ENCODE measurements around the gene CASP9.
A peak's percentile ranks its signal among the peaks of the same experiment; 100 is the strongest.
"Not testable (repeated sequence)": the region's sequence is repeated elsewhere in the genome, so short reads cannot be mapped to it uniquely, and the experiment has no call there.

Gene CASP9

GRCh38 chr1:15541231-15541792, 17.3 kb upstream of the CASP9 start:
- no peak for TF ChIP-seq ZNF274 (IDR thresholded peaks at IDR 0.05; ENCODE audit: low read depth, low read length)
- H3K4me3 ChIP-seq (ENCODE audit: low read length): no peak overlapping the region

- TF ChIP-seq ZNF274 (IDR thresholded peaks at IDR 0.05; ENCODE audit: low read depth, low read length): no peak
- no peak overlapping the region for H3K4me3 ChIP-seq (ENCODE audit: low read length)
Observed at GRCh38 chr1:15540186-15540585, 16.2 kb upstream of the CASP9 start.

GRCh38 chr1:15538771-15539170, 14.8 kb upstream of the CASP9 start:
- TF ChIP-seq ZNF274 (IDR thresholded peaks at IDR 0.05; ENCODE audit: low read depth, low read length): no peak
- H3K4me3 ChIP-seq (ENCODE audit: low read length): no peak overlapping the region

- H3K4me3 ChIP-seq (ENCODE audit: low read length): no peak overlapping the region
- no peak for TF ChIP-seq ZNF274 (IDR thresholded peaks at IDR 0.05; ENCODE audit: low read depth, low read length)
Observed at GRCh38 chr1:15531682-15532081, 7.7 kb upstream of the CASP9 start.

DNA sequence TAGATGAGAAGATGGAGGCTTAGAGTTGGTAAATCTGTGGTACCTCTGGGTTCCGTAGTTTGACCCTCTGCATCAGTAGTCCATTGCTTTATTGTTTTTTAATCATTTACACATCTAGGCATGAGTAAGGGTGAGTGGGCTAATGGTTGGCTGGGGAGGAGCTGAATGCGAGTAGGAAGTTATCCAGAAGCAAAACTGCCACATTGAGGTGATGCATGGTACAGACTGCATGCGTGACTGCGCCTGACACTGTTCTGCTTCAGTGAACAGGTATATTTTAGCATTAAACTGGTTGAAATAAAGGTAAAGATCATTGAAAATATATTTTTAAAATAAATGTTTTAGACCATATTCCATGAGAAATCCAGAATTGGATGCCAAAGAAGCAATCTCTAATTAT, 7.0 kb upstream of the CASP9 start:
- no peak for TF ChIP-seq ZNF274 (IDR thresholded peaks at IDR 0.05; ENCODE audit: low read depth, low read length)

GRCh38 chr1:15526490-15527339, 2.7 kb upstream of the CASP9 start, which contains the start of gene DNAJC16:
Gene DNAJC16, plus strand, starts transcription at chr1:15526848. Its CDS starts 2,258 bp downstream, at chr1:15529106.
- TF ChIP-seq ZNF274 (IDR thresholded peaks at IDR 0.05; ENCODE audit: low read depth, low read length): no peak
- H3K4me3 ChIP-seq (ENCODE audit: low read length): peak within 1 kb of the TSS; percentile 78

More for the DNA sequence above, 7.0 kb upstream of the CASP9 start:
- H3K4me3 ChIP-seq (ENCODE audit: low read length): no peak overlapping the region

GRCh38 chr1:15526021-15526489, 2.0 kb upstream of the CASP9 start:
- H3K4me3 ChIP-seq (ENCODE audit: low read length): peak overlapping the region; percentile 48
- TF ChIP-seq ZNF274 (IDR thresholded peaks at IDR 0.05; ENCODE audit: low read depth, low read length): no peak

DNA sequence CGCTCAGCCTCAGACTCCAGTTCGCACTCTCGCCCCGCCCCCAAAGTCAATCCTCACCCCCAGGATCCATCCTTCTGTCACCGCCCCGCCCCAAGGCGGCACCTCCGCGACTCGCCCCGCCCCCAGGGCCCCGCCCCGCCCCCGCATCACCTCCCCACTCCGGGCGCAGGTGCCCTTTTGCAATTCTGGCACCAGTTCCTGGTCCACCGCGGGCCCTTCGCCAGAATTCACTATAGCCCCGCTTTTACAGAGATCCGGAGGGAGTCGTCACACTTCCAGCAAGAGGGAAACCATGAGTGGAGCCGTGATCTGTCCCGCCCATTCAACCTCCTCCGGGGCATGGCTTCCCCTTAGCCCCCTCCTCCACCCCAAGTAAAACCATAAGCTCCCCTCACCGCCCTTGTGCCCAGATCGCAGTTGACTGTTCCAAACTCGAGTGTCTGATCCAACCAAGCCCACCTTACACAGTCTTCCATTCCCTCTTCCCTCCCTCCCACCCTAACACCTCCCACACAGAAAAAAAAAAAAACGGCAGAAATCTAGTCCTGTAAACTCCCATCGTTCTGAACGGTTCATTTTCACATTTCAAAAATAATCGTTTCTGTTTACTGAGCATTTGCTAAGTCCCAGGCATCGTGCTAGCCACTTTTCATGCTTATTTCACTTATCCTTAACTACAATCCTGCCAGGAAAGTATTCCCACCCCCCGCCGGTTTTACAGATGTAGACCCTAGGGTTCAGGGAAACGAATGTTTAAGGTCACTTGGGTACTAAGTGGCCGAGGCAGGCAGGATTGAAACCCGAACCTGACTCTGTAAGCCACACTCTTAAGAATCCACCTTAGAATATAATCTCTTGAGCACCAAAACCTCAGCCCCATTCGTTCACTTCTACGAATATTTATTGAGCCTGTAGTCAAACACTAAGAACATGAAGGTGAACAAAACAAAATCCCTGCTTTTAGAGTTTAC, 1.3 kb upstream of the CASP9 start:
- H3K4me3 ChIP-seq (ENCODE audit: low read length): peak overlapping the region; percentile 48
- no peak for TF ChIP-seq ZNF274 (IDR thresholded peaks at IDR 0.05; ENCODE audit: low read depth, low read length)

GRCh38 chr1:15524283-15525049, 451 bp upstream of the CASP9 start:
- peak overlapping the region; percentile 81; the same call in 1 of the 2 replicates for H3K4me3 ChIP-seq (ENCODE audit: low read length)
- TF ChIP-seq ZNF274 (IDR thresholded peaks at IDR 0.05; ENCODE audit: low read depth, low read length): no peak

- H3K4me3 ChIP-seq (ENCODE audit: low read length): peak overlapping the region; percentile 96
- TF ChIP-seq ZNF274 (IDR thresholded peaks at IDR 0.05; ENCODE audit: low read depth, low read length): no peak
Observed at GRCh38 chr1:15523104-15524020, 653 bp downstream of the CASP9 start.

GRCh38 chr1:15522551-15522950, 1.5 kb downstream of the CASP9 start:
- no peak overlapping the region for H3K4me3 ChIP-seq (ENCODE audit: low read length)
- no peak for TF ChIP-seq ZNF274 (IDR thresholded peaks at IDR 0.05; ENCODE audit: low read depth, low read length)

DNA sequence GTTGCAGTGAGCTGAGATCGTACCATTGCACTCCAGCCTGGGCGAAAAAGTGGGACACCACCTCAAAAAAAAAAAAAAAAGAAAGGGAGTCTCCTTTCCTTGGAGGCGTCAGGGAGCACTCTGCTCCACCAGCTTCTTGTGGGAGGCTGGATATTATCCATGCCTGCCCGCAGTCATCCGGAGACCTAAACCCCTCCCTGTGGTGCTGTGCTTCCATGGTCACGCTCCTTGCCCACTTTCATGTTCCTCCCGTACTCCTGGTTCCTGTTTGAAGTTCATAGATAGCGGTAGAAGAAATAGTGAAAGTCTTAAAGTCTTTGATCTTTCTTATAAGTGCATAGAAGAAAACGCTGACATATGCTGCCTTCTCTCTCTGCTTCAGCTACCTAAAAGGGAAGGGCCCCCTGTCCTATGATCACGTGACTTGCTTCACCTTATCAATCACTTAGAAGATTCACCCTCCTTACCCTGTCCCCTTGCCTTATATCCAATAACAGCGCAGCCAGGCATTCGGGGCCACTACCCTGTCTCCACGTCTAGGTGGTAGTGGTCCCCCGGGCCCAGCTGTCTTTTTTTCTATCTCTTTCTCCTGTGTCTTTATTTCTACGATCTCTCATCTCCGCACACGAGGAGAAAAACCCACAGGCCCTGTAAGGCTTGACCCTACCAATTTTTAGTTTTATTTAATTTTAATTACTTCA, 2.7 kb downstream of the CASP9 start:
- H3K4me3 ChIP-seq (ENCODE audit: low read length): not testable (repeated sequence)

Measured in GM08714 (cell line).